GM10266 (cell line): ENCODE data around the gene CCDC116.
"Not testable (repeated sequence)": the region's sequence is repeated elsewhere in the genome, so short reads cannot be mapped to it uniquely, and the experiment has no call there.

Source experiments
- DNase-seq: peaks from one replicate; pipeline ENCODE4 v3.0.0; 2012; ENCODE audit errors: extremely low spot score
- TF ChIP-seq, protein P1 (sequence below): IDR thresholded peaks from 2 replicates; pipeline ENCODE4 v1.5.1; 2012; ENCODE audit warnings: mild to moderate bottlenecking, low read depth; ENCODE audit not compliant: control insufficient read depth, insufficient read depth; ENCODE audit errors: missing control alignments

Gene CCDC116

GRCh38 chr22:21599053-21599893 lies 33.3 kb upstream of the CCDC116 start:
- TF ChIP-seq, protein P1, sequence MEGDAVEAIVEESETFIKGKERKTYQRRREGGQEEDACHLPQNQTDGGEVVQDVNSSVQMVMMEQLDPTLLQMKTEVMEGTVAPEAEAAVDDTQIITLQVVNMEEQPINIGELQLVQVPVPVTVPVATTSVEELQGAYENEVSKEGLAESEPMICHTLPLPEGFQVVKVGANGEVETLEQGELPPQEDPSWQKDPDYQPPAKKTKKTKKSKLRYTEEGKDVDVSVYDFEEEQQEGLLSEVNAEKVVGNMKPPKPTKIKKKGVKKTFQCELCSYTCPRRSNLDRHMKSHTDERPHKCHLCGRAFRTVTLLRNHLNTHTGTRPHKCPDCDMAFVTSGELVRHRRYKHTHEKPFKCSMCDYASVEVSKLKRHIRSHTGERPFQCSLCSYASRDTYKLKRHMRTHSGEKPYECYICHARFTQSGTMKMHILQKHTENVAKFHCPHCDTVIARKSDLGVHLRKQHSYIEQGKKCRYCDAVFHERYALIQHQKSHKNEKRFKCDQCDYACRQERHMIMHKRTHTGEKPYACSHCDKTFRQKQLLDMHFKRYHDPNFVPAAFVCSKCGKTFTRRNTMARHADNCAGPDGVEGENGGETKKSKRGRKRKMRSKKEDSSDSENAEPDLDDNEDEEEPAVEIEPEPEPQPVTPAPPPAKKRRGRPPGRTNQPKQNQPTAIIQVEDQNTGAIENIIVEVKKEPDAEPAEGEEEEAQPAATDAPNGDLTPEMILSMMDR, result no peak
- DNase-seq, result no peak

DNA sequence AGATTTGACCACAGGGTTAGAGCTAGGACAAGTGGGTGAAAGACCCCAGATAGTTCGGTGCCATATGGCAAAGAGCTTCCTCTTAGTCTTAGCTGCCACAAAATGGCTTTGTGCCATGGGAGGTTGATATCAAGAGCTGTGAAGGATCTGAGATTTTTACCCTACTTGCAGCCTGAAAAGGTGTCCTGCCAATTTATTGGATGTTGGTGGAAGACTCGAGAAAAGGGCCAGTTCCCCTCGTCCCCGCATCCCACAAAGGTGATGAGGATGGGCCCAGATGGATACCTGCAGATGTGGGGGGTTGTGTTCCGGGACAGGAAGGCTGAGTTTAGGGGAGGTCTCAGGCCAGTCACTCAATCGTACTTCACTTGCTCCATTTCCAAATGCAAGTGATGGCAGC lies 30.0 kb upstream of the CCDC116 start:
- TF ChIP-seq, protein P1, result no peak
- DNase-seq, result no peak

GRCh38 chr22:21603973-21604372 lies 28.6 kb upstream of the CCDC116 start:
- TF ChIP-seq, protein P1, result no peak
- no peak for DNase-seq

- TF ChIP-seq, protein P1, result no peak
- DNase-seq, result no peak
Measured at GRCh38 chr22:21605887-21606564, 26.5 kb upstream of the CCDC116 start.

GRCh38 chr22:21606775-21607174 lies 25.8 kb upstream of the CCDC116 start:
- DNase-seq, result no peak
- TF ChIP-seq, protein P1, result no peak

DNA sequence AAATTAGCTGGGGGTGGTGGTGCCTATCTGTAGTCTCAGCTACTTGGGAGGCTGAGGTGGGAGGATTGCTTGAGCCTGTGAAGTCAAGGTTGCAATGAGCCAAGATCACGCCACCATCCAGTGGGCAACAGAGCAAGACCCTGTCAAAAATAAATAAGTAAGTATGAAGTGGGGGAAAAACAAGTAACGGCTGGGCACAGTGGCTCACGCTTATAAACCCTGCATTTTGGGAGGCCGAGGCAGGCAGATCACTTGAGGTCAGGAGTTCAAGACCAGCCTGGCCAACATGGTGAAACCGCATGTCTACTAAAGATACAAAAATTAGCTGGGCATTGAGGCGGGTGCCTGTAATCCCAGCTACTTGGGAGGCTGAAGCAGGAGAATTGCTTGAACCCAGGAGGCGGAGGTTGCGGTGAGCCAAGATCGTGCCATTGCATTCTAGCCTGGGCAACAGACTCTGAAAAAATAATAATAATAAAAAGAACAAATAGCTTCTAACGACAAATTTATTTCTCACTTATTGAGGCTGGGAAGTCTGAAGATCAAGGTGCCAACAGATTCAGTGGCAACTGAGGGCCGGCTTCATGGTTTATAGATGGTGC lies 22.9 kb upstream of the CCDC116 start:
- not testable (repeated sequence) for DNase-seq

GRCh38 chr22:21611210-21611977 lies 21.2 kb upstream of the CCDC116 start:
- TF ChIP-seq, protein P1, result no peak
- DNase-seq, result no peak
